Epithelial cell of proximal tubule (primary cell): ENCODE results near the gene DBT. TPM values are rescaled to one million over a fixed set of nuclear protein-coding genes. Genes with fewer than 3 reads are reported as not detected.
"Not testable (repeated sequence)": the region's sequence is repeated elsewhere in the genome, so short reads cannot be mapped to it uniquely, and the experiment has no call there.

Source experiments
- DNase-seq: peaks from one replicate; pipeline ENCODE4 v3.0.0-alpha.2; 2011; ENCODE audit warnings: low read depth
- H3K4me3 ChIP-seq: 2 replicates; pipeline ENCODE4 v1.5.1; 2011; ENCODE audit warnings: low read depth, mild to moderate bottlenecking, low read length
- total RNA-seq: library from RNA; depleted of rRNA; stranded (reverse); fragments of >200 nt; gene quantifications from 2 replicates; pipeline ENCODE4 v1.2.3, GENCODE V29; 2015
- TF ChIP-seq, protein P1 (sequence below): conservative IDR thresholded peaks from 2 replicates; pipeline ENCODE4 v1.5.1; 2012; ENCODE audit warnings: low read depth, mild to moderate bottlenecking, low read length

The DBT gene
- total RNA-seq, 1 donor from 2014 or later, result 3.6 TPM

DNA sequence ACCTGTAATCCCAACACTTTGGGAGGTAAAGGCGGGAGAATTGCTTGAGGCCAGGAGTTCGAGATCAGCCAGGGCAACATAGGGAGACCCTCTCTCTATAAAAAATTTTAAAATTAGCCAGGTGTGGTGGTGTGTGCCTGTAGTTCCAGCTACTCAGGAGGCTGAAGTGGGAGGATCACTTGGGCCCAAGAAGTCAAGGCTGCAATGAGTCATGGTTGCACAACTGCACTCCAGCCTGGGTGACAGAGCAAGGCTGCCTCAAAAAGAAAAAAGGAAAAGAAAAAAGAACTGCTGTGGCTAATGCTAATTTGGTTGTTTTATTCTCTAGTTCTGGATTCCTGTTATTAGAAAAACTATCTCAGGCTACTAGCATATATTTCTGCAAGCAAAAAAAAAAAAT, 29.8 kb downstream of the DBT start:
- no peak overlapping the region for H3K4me3 ChIP-seq
- TF ChIP-seq, protein P1, sequence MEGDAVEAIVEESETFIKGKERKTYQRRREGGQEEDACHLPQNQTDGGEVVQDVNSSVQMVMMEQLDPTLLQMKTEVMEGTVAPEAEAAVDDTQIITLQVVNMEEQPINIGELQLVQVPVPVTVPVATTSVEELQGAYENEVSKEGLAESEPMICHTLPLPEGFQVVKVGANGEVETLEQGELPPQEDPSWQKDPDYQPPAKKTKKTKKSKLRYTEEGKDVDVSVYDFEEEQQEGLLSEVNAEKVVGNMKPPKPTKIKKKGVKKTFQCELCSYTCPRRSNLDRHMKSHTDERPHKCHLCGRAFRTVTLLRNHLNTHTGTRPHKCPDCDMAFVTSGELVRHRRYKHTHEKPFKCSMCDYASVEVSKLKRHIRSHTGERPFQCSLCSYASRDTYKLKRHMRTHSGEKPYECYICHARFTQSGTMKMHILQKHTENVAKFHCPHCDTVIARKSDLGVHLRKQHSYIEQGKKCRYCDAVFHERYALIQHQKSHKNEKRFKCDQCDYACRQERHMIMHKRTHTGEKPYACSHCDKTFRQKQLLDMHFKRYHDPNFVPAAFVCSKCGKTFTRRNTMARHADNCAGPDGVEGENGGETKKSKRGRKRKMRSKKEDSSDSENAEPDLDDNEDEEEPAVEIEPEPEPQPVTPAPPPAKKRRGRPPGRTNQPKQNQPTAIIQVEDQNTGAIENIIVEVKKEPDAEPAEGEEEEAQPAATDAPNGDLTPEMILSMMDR, result no peak

DNA sequence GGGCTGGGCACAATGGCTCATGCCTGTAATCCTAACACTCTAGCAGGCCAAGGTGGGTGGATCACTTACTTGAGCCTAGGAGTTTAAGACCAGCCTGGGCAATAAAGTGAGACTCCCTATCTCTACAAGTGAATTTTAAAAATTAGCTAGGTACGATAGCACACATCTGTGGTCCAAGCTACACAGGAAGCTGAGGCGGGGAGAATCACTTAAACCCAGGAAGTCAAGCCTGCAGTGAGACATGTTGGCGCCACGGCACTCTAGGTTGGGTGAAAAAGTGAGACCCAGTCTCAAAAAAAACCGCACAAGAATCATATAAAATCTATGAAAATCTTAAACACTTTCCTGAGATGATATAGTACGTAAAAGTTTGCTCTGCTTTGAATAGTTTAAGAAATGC, 30.2 kb downstream of the DBT start:
- TF ChIP-seq, protein P1, result no peak
- no peak overlapping the region for H3K4me3 ChIP-seq
- no peak for DNase-seq

More for the DNA sequence above, 29.8 kb downstream of the DBT start:
- no peak for DNase-seq

DNA sequence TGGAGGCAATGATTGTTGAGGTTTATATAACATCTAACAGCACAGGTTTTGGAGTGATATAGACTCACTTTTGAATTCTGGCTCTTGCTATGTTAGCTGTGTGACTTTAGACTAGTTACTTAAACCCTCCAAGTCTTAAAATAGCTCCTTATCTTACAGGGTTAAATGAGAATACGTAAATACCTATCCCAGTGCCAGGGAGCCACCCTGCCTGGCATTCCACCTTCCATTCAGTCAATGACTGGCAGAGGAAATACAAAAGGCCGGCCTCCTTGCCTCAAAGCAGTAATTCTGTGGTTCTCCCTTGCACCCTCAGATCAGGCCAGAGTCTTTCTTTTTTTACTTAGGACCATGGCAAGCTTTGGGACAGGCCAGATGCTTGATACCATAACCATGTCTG, 31.8 kb downstream of the DBT start:
- no peak overlapping the region for H3K4me3 ChIP-seq
- TF ChIP-seq, protein P1, result no peak

DNA sequence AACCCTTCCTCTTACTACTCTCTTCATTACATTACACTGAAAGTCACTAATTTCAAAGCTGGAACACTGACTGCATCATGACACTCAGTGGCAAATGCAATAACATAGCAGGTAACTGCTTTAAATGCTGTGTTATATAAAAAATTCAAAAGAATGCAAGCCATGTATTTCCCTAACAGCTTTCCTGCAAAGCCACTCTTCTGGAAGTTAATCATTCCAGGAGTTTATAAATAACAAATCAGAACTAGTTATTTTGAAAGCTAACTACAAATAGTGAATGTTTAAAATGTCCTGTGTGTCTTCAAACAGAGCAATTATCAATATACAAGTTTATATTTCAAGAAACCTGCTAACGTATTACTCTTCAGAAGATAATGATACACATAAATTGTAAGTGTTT, 34.5 kb downstream of the DBT start:
- H3K4me3 ChIP-seq, result no peak overlapping the region
- DNase-seq, result peak; percentile 22
- TF ChIP-seq, protein P1, result no peak

More for the DNA sequence above, 31.8 kb downstream of the DBT start:
- DNase-seq, result no peak

DNA sequence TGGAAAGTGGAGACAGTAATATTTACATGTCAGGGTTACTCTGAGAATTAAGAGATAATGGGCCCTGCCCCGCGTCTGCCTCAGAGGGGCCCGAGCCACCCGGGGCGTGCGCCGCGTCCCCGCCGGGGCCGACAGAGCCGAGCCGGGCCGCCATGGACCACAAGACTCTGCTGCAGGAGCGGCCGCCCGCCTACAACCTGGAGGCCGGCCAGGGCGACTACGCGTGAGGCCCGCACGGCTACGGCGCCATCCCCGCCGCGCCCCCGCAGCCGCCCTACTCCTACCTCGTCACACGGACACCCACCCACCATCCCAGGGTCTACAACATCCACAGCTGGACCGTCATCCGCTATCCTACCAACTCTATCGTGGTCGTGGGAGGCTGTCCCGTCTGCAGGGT, 36.5 kb downstream of the DBT start:
- no peak for DNase-seq
- no peak overlapping the region for H3K4me3 ChIP-seq
- TF ChIP-seq, protein P1, result no peak

DNA sequence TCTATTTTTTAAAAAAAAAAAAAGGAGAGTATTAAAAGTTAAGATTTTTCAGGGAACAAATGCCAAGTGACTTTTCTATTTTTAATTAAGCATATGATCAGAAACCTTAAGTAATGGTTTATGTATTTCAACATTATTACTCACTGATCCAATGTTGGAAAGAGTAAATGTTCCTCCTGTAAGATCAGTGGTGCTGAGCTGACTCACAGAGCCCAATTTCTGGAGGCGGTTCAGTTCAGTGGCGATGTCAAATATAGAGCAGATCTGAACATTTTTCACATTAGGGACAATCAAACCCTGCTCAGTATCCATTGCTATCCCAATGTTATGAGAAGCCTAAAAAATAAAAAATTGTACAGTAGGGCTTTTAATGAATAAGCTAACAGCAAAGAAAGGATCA, 43.3 kb downstream of the DBT start:
- TF ChIP-seq, protein P1, result no peak
- DNase-seq, result no peak
- H3K4me3 ChIP-seq, result no peak overlapping the region

DNA sequence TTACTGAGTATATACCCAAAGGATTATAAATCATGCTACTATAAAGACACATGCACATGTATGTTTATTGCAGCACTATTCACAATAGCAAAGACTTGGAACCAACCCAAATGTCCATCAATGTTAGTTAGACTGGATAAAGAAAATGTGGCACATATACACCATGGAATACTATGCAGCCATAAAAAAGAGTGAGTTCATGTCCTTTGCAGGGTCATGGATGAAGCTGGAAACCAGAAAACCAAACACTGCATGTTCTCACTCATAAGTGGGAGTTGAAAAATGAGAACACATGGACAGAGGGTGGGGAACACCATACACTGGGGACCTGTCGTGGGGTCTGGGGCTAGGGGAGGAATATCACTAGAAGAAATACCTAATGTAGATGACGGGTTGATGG, 44.0 kb downstream of the DBT start:
- H3K4me3 ChIP-seq, DNase-seq: not testable (repeated sequence)

DNA sequence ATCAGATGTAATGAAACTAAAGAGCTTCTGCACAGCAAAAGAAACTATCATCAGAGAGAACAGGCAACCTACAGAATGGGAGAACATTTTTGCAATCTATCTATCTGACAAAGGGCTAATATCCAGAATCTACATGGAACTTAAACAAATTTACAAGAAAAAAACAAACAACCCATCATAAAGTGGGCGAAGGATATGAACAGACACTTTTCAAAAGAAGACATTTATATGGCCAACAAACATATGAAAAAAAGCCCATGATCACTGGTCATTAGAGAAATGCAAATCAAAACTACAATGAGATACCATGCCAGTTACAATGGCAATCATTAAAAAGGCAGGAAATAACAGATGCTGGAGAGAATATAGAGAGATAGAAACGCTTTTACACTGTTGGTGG, 44.5 kb downstream of the DBT start:
- DNase-seq, H3K4me3 ChIP-seq: not testable (repeated sequence)

DNA sequence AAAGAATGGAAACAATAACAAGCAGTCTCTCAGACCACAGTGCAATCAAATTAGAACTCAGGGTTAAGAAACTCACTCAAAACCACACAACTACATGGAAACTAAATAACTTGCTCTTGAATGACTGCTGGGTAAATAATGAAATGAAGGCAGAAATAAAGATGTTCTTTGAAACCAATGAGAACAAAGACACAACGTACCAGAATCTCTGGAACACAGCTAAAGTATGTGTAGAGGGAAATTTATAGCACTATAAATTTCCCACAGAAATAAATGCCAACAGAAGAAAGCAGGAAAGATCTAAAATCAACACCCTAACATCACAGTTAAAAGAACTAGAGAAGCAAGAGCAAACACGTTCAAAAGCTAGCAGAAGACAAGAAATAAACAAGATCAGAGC, 46.9 kb downstream of the DBT start:
- H3K4me3 ChIP-seq, DNase-seq: not testable (repeated sequence)

DNA sequence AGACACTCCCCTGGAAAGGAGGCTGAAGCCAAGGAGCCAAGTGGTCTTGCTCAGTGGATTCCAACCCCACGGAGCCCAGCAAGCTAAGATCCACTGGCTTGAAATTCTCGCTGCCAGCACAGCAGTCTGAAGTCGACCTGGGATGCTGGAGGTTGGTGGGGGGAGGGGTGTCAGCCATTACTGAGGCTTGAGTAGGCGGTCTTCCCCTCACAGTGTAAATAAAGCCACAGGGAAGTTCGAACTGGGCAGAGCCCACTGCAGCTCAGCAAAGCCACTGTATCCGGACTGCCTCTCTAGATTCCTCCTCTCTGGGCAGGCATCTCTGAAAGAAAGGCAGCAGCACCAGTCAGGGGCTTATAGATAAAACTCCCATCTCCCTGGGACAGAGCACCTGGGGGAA, 49.6 kb downstream of the DBT start:
- DNase-seq, H3K4me3 ChIP-seq: not testable (repeated sequence)
